MM.1S (cell line): ENCODE results near the gene SLC23A2.

ENCODE experiments used
- DNase-seq: peaks from one replicate; pipeline ENCODE4 v3.0.0-alpha.2; 2015
- H2AFZ ChIP-seq: fragments of 300-600 bp; sonication (generic); 2 replicates; pipeline ENCODE4 v1.6.0; 2016; ENCODE audit warnings: antibody characterized with exemption, low read length
- H3F3A ChIP-seq: fragments of 300-600 bp; sonication (generic); 2 replicates; pipeline ENCODE4 v1.6.1; 2016; ENCODE audit warnings: mild to moderate bottlenecking, antibody characterized with exemption, low read length, moderate library complexity, mixed read lengths; ENCODE audit not compliant: insufficient read depth
- H3K27ac ChIP-seq: fragments of 300-600 bp; sonication (generic); 2 replicates; pipeline ENCODE4 v1.5.1; 2016; ENCODE audit warnings: mild to moderate bottlenecking, low read length
- H3K27me3 ChIP-seq: fragments of 300-600 bp; sonication (generic); replicated peaks from 2 replicates; pipeline ENCODE4 v1.6.0; 2016; ENCODE audit warnings: low read length; ENCODE audit not compliant: insufficient read depth
- H3K36me3 ChIP-seq: fragments of 300-600 bp; sonication (generic); replicated peaks from 2 replicates; pipeline ENCODE4 v1.6.1; 2016; ENCODE audit warnings: mild to moderate bottlenecking, low read length, mixed read lengths; ENCODE audit not compliant: insufficient read depth
- H3K4me1 ChIP-seq: fragments of 300-600 bp; sonication (generic); 2 replicates; pipeline ENCODE4 v1.6.1; 2016; ENCODE audit warnings: low read length, mixed read lengths
- H3K4me2 ChIP-seq: fragments of 300-600 bp; sonication (generic); 2 replicates; pipeline ENCODE4 v1.6.0; 2016; ENCODE audit warnings: low read depth, low read length
- H3K4me3 ChIP-seq: fragments of 300-600 bp; sonication (generic); 2 replicates; pipeline ENCODE4 v1.5.1; 2016; ENCODE audit warnings: low read length, mixed read lengths
- H3K79me2 ChIP-seq: fragments of 300-600 bp; sonication (generic); 2 replicates; pipeline ENCODE4 v1.6.1; 2016; ENCODE audit warnings: mixed run types, low read length, mixed read lengths
- H3K9ac ChIP-seq: fragments of 300-600 bp; sonication (generic); 2 replicates; pipeline ENCODE4 v1.6.1; 2016; ENCODE audit warnings: low read length, mixed read lengths
- H3K9me2 ChIP-seq: fragments of 300-600 bp; sonication (generic); replicated peaks from 2 replicates; pipeline ENCODE4 v1.6.1; 2016; ENCODE audit warnings: mild to moderate bottlenecking, low read length, mixed read lengths; ENCODE audit not compliant: insufficient read depth
- H3K9me3 ChIP-seq: fragments of 300-600 bp; sonication (generic); replicated peaks from 2 replicates; pipeline ENCODE4 v1.6.1; 2016; ENCODE audit warnings: mild to moderate bottlenecking, low read length, mixed read lengths; ENCODE audit not compliant: insufficient read depth
- H4K20me1 ChIP-seq: fragments of 300-600 bp; sonication (generic); 2 replicates; pipeline ENCODE4 v1.6.1; 2016; ENCODE audit warnings: mild to moderate bottlenecking, low read length, moderate library complexity, mixed read lengths; ENCODE audit not compliant: insufficient read depth
- CTCF ChIP-seq: fragments of 300-600 bp; sonication (generic); IDR thresholded peaks from 2 replicates; pipeline ENCODE4 v1.5.1; 2016; ENCODE audit warnings: antibody characterized with exemption, low read length, mixed read lengths
- EZH2 ChIP-seq: fragments of 300-600 bp; sonication (generic); optimal IDR thresholded peaks from 2 replicates; pipeline ENCODE3; 2017; ENCODE audit warnings: low read depth, mild to moderate bottlenecking, antibody characterized with exemption, low read length, mixed read lengths
- EZH2phosphoT487 ChIP-seq: fragments of 300-600 bp; sonication (generic); IDR thresholded peaks from 2 replicates; pipeline ENCODE4 v1.6.1; 2018; ENCODE audit warnings: antibody characterized with exemption, low read length

SLC23A2 gene

DNA sequence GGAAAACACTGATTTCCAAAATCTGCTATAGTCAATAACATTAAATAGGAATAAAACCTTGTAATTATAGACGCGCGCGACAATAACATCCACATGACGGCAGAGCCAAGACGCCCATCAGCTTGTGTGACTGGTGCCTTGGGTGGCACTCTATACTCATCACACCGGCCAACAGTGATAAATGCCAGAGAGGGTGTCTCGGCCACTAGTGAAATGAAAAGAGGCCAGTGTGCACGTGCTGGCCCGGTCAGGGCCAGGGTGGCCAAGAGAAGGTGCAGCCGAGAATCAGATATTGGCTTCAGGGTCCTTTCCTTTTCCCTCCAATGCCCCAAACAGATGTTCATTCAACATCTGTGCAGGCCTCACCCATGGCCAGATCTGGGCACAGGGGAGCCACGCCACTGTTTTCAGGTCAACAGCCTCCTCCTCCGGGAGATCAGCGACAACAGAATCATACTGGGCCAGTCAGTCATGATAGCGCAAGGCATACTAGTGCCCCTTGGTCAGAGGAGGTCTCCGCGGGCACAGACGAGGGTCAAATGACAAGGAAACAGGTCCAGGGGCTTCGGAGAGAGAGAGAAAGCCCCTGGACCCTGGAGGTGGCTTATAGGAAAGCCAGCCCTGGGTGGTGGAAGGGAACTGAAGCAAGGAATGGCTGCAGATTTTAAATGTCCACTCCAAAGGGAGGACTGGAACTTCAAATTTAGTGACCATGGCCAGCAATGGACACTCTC lies 145.1 kb downstream of the SLC23A2 start:
- no peaks in the 10 kb centered on the region for H4K20me1 ChIP-seq
- no peaks in the 10 kb centered on the region; the same call in 1 of the 2 replicates for H3K36me3 ChIP-seq
- no peak for TF ChIP-seq EZH2
- no peak for TF ChIP-seq CTCF
- no peak for TF ChIP-seq EZH2phosphoT487
- H3K4me3 ChIP-seq: no peak overlapping the region
- H3K9me2 ChIP-seq: no peaks in the 10 kb centered on the region
- H3K27ac ChIP-seq: no peak overlapping the region
- H3K79me2 ChIP-seq: no peaks in the 10 kb centered on the region
- no peaks in the 10 kb centered on the region for H3K27me3 ChIP-seq
- H3K9ac ChIP-seq: no peak overlapping the region
- H3F3A ChIP-seq: no peaks in the 10 kb centered on the region
- no peak overlapping the region for H3K4me2 ChIP-seq
- H2AFZ ChIP-seq: no peak overlapping the region
- no peaks in the 10 kb centered on the region for H3K4me1 ChIP-seq
- H3K9me3 ChIP-seq: no peaks in the 10 kb centered on the region
- no peak for DNase-seq

GRCh38 chr20:4855555-4855954 lies 145.8 kb downstream of the SLC23A2 start:
- Histone ChIP-seq H3K4me3 (no peak overlapping the region), H3K27me3 (no peaks in the 10 kb centered on the region), H3K9me2 (no peaks in the 10 kb centered on the region), H3K27ac (no peak overlapping the region), H4K20me1 (no peaks in the 10 kb centered on the region), H3K9ac (no peak overlapping the region), H3K4me1 (no peaks in the 10 kb centered on the region), H3K79me2 (no peaks in the 10 kb centered on the region), H3K9me3 (no peaks in the 10 kb centered on the region), H2AFZ (no peak overlapping the region), H3K36me3 (no peaks in the 10 kb centered on the region), H3F3A (no peaks in the 10 kb centered on the region), H3K4me2 (no peak overlapping the region)
- DNase-seq: no peak
- no peak for TF ChIP-seq EZH2phosphoT487
- TF ChIP-seq EZH2: no peak
- no peak for TF ChIP-seq CTCF

DNA sequence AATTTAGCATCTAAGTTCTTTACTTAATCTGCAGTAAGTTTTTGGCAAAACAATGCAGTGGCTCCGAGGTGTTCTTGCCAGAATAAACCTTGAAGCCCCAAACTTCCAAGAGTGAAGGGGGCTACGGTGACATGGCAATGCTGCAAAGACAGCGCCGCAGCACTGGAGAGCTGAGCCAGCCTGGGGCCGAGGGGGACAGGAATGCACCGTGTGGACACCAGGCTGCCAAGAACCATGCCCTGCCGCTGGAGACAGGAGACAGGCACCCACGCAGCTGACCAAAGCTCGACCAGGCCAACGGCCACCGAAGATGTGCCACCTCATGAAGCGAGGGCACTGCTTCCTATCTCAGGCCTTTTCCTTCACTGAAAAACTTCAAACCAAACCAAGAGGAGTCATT lies 146.2 kb downstream of the SLC23A2 start:
- DNase-seq: no peak

More for the DNA sequence above, 146.2 kb downstream of the SLC23A2 start:
- Histone ChIP-seq H3K27ac (no peak overlapping the region), H4K20me1 (no peaks in the 10 kb centered on the region), H3K9ac (no peak overlapping the region), H3K36me3 (no peaks in the 10 kb centered on the region), H3K9me3 (no peaks in the 10 kb centered on the region), H3K27me3 (no peaks in the 10 kb centered on the region), H3F3A (no peaks in the 10 kb centered on the region), H3K79me2 (no peaks in the 10 kb centered on the region), H2AFZ (no peak overlapping the region), H3K9me2 (no peaks in the 10 kb centered on the region), H3K4me2 (no peak overlapping the region), H3K4me1 (no peaks in the 10 kb centered on the region), H3K4me3 (no peak overlapping the region)
- TF ChIP-seq EZH2phosphoT487: no peak
- no peak for TF ChIP-seq CTCF
- TF ChIP-seq EZH2: no peak
